CD4-positive, alpha-beta T cell treated with Interleukin-6 at 100 ng/mL for 8 hours (primary cell): ENCODE measurements around the gene LYSET.
"Not testable (repeated sequence)": the region's sequence is repeated elsewhere in the genome, so short reads cannot be mapped to it uniquely, and the experiment has no call there.

Experiments used
- DNase-seq: peaks from one replicate; pipeline ENCODE4 v3.0.0-alpha.2; 2020; ENCODE audit warnings: mixed read lengths, low spot score

Gene LYSET, protein sequence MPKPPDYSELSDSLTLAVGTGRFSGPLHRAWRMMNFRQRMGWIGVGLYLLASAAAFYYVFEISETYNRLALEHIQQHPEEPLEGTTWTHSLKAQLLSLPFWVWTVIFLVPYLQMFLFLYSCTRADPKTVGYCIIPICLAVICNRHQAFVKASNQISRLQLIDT

DNA sequence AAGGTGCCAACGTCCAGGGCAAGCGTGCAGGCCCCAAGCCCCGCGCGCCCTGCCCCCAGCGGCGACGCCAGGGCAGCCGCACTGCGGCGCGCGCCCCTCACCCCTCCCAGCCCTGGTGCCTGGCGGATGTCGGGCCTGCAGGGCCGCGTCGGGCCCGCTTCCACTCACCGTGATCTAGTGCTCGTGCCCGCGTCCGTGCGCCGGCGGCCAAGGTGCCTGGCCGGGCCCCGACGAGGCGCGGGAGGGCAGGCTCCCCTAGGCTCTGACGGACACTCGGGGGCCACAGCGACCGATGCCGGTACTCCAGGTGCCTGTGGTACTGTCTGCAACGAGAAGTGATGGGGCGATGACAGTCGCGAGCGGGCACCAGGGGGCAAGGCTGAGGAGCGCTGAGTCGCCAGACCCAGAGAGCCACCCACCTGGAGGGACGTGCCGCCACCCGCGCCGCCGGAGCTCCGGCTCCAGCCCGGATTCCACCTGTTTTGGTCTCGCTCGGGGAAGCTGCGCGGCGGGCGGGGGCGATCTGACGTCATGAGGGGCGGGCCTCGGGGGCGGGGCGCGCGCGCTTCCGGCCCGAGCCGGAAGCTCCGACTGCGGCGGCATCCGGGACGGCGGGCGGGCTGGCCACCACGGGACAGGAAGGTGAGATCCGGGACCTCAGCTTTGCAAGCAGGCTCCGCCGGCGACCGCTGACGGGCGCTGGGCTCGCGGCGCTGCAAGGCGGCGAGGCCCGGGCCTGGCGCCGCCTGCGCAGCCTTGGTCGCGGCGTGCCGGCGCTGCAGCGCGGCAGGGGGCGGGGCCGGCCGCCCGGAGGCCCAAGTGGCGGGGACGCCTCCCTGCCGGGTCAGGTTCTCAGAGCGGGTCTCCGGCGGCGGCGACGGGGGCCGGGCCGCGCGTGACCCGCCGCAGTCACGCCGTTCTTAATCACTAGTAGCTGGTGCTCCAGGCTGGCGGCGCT is at the start of gene LYSET, which contains the start of gene MOAP1:
TSS of gene LYSET (plus strand) at position 927 of the 958 bp plus-strand sequence. CDS start 89 bp downstream, outside the sequence.
TSS of gene MOAP1 (minus strand) at position 507 of the 958 bp plus-strand sequence. CDS start 655 bp downstream, outside the sequence.
- peak; percentile 91 for DNase-seq

GRCh38 chr14:93135399-93135798 is 49.7 kb upstream of the LYSET start:
- DNase-seq = no peak

- no peak for DNase-seq
Observed at GRCh38 chr14:93136009-93136408, 49.1 kb upstream of the LYSET start.

- not testable (repeated sequence) for DNase-seq
Observed at GRCh38 chr14:93136508-93136907, 48.6 kb upstream of the LYSET start.

DNA sequence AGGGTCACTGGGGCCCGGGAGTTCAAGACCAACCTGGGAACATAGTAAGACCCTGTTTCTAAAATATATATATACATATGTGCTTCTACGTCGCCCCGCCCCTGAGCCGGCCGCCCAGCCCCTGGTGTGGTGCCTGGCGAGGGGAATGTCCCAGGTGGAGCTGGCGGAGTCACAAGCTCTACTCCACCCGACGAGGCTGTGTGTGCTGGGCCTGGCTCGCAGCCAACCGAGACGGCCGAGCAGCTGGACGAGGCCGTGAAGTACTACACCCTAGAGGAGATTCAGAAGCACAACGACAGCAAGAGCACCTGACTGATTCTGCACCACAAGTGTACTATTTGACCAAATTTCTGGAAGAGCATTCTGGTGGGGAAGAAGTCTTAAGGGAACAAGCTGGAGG is 47.3 kb upstream of the LYSET start:
- no peak for DNase-seq

DNA sequence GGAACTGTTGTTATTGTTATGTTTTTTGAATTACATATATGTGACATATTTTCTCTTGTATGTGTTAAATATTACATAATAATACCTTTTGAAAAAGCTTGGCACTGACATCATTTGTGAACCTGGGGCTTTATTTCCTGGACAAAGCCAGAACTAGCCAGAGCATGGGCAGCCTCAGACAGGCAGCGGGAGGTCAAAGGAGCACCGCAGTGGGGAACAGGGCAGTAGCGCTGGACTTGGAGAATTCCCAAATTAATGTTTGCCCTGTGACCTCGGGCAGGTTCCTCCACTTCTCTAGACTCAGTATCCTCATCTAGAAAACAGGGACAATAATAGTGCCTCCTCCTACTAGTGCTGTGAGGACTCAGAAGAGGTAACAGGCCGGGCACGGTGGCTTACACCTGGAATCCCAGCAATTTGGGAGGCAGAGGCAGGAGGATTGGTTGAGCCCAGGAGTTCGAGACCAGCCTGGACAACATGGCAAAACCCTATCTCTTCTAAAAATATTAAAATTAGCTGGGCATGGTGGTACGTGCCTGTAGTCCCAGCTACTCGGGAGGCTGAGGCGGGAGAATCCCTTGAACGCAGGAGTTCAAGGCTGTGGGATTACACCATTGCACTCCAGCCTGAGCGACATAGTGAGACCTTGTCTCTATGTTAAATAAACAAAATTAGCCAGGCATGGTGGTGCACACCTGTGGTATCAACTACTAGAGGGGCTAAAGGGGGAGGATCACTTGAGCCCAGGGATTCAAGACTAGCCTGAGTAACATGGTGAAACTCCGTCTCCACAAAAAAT is 42.1 kb upstream of the LYSET start:
- no peak for DNase-seq

DNA sequence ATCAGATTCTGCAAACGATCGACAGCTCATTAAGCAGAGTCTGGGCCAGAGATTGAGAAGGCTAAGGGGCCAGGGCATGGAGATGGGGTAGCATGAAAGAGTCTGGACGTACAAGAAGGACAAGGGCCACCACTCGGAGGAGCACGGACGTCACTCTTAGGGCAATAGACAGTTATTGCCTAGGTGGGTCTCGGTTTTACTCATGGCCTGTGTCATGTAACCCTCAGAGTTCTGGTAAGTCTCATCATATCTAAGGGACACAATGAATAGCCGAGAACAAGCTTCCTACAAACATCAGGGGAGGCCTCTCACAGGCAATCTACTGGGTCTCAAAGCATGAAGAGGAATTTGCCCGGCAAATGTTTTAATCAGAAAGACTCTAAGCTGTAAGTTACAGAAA is 39.0 kb upstream of the LYSET start:
- no peak for DNase-seq

DNA sequence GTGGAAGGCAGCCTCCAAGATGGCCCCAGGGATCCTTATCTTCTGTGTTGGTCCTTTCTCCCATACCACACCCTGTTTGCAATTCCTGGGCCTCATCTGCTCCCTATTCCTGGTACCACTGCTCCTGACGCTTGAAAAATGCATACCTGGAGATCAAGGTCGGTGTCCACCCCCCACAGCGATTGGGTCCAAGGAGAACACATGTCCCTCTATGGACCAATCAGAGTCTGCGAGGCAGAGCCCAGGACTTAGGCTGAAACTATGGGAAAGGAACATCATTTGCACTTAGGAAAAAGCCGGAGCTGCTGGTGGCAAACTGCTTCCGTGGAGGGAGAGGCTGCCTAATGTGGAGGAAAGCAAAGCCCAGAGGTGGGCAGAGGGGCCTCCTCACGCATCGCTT is 36.1 kb upstream of the LYSET start:
- no peak for DNase-seq

DNA sequence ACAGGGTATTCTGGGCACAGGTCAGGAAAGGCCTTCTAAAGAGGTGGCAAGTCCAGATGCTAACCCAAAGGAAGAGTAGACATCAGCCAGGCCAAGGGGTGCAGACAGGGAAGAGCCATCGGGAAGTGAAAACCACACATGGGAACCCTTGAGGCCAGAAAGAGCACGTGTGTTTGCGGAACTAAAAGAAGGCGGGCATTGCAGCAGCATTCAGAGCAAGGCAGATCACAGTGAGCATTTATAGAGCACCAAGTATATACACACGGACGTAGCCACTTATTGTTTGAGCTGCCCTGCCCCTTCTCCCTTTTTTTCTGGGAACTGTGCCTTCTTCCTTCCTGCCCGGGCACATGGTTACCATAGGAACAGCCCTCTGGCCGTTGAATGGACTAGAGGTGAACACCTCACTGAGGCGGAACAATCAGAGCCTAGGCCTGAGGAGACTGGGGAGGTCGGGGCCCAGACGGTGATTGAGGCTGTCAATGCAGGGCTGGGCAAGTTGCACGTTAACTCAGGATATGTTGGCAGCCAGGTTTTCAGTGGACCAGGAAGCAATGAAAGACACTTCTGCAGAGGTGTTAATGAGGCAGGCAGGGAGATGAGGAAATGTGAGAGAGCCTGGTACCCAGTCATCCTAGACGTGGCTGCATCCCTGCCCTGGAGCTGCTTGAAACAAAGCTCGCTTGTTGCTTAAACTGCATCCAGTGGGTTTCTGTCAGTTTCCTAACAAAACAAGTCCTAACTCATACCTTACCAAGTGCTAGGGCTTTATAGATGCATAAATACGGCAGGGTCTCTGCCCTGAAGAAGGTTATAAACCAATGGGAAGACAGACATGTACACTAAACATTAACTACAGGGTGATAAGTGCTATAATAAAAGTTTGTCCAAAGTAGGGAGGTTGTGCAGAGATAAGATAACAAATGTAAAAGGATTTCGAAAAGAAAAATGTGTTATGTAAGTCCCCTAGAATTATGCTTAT is 34.6 kb upstream of the LYSET start:
- DNase-seq = no peak

- no peak for DNase-seq
Observed at GRCh38 chr14:93153121-93153520, 32.0 kb upstream of the LYSET start.

- no peak for DNase-seq
Observed at GRCh38 chr14:93155667-93156066, 29.4 kb upstream of the LYSET start.

DNA sequence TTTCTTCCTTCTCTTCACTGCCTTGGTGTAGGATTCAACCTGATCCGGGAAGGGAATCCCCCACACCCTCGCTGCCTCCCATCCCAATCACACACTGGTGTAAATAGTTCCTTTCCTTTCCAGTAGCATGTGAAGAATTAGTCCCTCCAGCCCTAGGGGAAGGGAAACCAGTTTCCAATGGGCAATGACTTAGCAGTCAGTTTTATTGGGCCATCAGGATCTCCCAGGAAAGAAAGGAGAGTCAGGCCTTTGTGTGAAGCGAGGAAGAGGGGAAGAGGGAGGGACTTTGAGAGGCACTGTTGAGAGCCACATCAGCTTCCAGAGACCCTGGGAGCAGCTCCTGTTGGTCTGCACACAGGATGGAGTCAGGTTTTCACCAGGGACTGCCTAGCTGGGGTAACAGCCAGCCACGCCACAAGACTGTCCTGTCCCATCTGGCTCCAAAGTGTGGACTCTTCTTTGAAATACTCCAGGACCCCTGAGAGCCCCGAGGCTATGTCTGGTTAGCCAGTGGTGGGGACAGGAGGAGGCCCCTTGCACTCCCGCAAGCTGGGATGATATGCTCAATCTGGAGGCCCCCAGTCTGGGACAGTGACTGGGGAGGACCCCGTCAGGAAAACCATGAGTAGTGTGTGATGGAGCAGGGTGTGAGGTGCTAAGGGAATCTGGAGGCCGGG is 28.3 kb upstream of the LYSET start:
- no peak for DNase-seq

DNA sequence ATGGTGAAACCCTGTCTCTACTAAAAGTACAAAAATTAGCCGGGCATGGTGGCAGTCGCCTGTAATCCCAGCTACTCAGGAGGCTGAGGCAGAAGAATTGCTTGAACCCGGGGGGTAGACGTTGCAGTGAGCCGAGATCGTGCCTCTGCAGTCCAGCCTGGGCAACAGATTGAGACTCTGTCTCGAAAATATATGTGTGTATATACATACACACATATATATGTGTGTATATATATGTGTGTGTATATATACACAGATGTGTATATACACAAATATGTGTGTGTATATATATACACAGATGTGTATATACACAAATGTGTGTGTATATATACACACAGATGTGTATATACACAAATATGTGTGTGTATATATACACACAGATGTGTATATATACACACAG is 26.8 kb upstream of the LYSET start:
- DNase-seq = not testable (repeated sequence)

DNA sequence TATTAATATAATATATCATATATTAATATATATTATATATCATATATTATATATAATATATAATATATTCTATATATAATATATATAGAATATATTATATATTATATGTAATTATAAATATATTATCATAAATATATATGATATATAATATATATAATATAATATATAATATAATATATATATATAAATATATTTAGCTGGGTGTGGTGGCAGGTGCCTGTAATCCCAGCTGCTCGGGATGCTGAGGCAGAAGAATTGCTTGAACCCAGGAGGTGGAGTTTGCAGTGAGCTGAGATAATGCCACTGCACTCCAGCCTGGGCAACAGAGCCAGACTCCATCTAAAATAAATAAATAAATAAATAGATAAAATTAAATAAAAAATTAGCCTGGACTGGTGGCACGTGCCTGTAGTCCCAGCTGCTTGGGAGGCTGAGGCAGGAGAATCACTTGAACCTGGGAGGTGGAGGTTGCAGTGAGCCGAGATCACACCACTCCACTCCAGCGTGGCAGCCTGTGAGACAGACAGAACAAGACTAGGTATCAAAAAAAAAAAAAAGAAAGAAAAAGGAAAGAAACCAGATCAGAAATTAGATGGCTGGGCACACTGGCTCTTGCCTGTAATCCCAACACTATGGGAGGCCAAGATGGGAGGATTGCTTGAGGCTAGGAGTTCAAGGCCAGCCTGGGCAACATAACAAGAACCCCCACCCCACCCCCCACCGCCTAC is 25.3 kb upstream of the LYSET start:
- DNase-seq = not testable (repeated sequence)

GRCh38 chr14:93160353-93160801 is 24.7 kb upstream of the LYSET start:
- no peak for DNase-seq

- DNase-seq = no peak
Observed at GRCh38 chr14:93161411-93161940, 23.6 kb upstream of the LYSET start.

GRCh38 chr14:93163564-93163963 is 21.6 kb upstream of the LYSET start:
- DNase-seq = no peak

DNA sequence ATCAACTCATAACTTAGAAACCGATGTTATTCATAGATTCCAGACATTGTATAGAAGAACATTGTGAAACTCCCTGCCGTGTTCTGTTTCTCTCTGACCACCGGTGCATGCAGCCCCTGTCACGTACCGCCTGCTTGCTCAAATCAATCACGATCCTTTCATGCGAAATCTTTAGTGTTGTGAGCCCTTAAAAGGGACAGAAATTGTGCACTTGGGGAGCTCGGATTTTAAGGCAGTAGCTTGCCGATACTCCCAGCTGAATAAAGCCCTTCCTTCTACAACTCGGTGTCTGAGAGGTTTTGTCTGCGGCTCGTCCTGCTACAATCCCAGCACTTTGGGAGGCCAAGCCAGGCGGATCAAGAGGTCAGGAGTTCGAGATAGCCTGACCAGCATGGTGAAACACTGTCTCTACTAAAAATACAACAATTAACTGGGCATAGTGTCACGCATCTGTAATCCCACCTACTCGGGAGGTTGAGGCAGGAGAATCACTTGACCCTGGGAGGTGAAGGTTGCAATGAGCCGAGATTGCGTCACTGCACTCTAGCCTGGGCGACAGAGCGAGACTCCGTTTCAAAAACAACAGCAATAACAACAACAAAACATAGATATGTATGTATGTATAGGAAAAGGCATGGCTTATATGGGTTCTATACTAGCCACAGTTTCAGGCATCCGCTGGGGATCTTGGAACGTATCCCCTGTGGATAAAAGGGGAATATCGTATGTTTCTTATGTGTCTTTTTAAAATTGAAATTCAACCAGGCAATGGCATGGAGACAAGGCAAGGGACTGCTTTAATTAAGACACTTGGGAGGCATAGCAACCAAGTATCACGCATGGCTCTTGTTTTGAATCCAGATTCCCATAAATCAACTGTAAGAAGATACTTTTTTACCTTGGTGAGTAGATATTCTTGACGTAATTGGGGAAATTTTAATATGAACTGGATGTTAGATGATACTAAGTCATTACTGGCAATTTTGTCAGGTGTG is 19.5 kb upstream of the LYSET start:
- DNase-seq = not testable (repeated sequence)
